HG02885 (cell line): ENCODE data around the gene SMARCA2.
A peak's percentile ranks its signal among the peaks of the same experiment; 100 is the strongest.

Source experiments
- ATAC-seq: cut with Tn5 transposase; IDR thresholded peaks from one replicate; pipeline ENCODE4 v1.9.1; 2021; ENCODE audit warnings: mild to moderate bottlenecking; ENCODE audit not compliant: unreplicated experiment, poor library complexity

The SMARCA2 gene

DNA sequence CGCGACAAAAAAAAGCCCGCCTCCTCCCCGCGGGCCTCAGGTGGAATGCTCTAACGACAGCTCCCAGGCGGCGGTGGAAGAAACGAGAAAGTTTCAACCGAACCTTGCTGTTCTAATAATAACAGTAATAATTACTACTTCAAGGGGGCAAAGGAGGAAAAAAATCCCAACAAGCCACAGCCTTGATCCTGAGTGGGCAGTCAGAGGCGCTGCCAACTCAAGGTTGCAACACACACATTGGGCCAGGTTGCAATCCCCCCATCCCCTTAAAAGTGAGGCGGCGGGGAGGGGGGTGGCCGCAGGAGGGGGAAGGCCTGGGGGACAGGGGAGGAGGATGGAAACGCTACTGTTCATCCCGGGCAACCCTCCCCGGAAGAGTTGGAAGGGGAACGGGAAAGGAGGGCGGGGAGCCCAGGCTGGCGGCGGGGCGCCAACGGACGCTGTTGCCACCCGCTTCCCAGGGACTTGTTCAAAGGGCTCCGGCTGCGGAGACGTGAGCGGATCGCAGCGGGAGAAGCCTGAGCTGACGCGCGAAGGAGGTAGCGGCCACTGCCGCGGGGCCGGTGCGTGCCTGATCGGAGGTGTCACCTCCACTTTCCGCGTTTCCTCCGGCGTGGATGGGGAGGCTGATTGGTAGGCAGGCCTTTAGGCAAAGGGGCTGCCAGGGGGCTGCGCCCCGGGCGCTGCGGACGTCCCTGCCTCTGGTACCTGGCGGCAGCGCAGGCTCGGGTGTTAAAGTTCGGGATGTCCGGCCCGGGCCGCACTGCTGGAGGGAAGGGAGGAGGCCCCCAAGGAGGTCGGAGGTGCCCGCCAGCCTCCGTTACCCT, 647 bp downstream of the SMARCA2 start:
- no peak for ATAC-seq

DNA sequence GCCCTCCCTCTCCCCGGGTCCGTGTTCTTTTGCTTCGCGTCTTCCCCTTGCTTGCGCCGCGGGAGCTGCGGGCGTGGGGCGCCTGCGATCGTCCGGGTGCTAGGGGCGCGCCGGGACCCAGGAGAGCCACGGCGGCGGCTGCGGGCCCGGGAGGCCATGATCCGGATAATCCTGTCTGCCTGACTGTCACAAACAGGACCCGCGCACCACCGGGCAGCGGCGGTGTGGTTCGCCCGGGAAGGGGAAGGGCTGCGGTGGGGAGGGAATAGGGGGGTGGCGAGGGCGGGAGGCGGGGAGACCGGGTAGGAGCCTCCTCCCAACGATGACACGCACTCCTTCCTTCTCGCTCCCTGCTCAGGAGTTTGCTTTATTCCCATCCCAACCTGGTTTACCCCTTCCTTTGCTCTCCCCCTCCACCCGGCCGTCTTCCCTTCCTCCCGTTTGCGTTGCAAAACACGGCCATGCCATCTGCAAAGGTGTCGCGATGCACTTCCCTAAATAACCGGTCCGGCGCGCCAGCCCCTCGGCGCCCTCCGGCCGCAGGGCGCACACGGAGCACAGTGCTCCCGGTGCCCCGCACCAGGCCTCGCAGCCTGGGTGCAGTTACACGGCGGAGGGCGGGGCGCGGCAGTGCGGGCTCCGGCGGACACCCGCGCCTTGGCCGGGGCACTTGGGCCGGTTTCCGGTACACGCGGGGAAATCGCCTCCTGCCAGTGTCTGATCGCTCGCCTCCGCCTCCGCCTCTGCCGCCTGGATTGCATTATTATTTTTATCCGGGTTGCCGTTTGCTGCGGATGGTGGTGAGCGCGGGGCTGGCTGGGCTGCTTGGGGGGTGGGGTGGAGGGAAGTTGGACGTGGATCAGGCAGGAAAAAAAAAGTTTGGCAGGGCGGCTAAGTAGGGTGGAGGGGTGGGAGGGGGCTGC, 1.5 kb downstream of the SMARCA2 start:
- ATAC-seq, result no peak

DNA sequence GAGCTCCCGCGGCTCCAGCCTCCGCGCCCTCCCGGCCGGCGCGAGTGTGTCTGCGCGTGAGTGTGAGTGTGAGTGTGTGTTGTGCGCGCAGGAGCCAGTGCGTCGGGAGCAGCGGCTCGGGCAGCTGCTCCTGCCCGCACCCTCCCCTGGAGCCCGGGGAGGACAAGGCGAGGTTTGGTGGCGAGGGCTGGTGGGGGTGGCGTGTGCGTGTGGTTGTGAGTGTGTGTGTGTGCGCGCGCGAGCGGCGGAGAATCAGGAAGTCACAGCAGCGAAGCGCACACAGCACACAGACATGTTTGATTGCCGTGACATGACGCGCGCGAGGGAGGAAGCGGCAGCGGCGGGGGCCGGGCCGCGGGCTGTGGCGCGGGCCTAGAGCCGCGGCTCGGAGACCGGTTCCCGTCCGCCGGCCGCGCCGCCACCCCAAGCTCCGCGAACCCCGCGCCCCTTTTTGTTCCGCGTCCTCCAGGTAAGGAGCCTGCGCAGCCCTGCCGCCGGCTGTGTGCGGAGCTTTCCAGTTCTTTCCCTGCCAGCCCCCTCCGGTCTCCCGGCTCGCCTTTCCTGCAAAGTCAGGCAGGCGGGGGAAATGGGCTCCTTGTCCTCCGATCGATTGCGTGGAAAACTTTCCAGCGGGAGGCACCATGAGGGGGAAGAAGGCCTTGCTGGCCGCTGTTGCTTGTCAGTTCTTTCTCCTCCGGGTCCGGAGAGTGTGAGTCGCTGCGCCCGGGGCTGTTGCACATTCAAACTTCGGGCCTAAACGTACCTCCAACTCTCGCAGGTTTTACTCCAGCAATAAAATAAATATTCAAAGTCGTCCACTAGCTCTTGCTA, 2.4 kb downstream of the SMARCA2 start:
- ATAC-seq, result peak; percentile 32

DNA sequence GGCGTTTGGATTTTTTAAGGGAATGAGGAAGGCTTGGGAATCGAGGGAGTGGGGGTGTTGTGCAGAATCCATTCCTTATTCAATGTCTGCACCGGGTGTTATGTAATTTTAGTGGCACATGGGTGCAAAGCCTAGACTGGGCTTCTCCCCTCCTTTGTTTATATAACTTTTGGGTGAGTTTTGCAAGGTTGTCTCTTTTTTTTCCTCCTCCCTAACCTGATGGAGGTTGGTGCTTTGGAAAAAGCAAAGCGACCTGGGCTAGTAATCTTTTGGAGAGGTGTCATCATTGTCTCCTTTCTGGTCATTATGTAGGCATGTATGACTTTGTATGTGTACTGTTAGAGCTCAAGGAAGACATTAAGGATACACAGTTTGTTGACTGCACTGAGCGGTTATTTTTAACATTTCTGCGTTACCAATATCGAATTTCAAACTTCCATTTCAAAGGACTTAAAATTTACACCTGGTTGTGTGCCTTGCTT, 3.1 kb downstream of the SMARCA2 start:
- no peak for ATAC-seq

DNA sequence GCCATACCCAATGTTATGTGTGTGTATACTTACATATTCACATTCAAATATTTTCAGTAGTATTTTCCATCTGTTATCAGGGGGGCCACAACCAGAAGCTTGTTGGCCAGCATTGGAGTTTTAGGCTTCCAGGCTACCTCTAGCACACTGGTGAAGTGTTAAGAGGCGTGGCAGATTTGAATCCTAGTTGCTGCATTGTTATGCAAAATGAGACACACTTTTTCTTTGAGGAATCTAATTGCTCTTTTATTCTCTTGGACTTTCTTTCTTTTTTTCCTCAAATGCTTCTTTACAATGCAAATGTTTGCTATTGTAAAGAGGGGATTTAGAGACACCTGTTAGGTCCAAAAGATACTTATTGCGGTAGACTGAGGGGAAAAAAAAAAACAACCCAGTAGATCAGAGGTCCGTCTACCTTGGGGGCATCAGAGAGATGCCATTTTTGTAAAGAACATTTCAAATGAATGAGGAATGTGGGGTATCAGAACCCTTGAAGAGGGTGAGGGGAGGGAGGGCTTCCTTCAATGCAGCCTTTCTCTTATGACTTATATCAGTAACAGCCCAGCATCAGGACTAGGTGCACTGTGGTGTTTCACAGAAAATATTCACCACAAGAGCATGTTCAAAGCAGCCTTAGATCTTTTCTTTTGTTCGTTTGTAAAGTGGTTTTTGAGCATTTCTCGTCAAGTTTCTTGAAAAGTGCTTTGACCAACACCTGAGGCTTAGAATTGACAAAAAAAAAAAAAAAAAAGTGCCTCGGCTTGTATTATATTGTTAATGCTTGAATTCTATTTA, 3.8 kb downstream of the SMARCA2 start:
- no peak for ATAC-seq

DNA sequence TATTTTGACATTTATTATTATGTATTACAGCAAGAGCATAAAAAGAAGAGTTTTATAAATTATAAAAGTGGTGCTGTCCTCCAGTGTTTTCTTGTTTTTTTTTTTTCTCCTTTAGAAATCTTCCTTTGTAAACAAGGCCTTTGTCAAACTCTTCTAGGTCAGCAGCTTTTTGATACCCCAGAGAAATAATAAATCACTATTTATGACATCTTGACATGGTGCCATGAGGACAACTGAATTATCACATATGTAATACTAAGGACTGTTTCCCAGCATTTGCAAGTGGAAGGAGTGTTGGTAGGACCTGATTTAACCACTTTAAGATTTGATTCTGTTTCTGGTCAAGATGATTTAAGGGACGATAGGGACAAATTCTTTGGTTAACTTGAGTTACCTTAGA, 4.6 kb downstream of the SMARCA2 start:
- no peak for ATAC-seq

DNA sequence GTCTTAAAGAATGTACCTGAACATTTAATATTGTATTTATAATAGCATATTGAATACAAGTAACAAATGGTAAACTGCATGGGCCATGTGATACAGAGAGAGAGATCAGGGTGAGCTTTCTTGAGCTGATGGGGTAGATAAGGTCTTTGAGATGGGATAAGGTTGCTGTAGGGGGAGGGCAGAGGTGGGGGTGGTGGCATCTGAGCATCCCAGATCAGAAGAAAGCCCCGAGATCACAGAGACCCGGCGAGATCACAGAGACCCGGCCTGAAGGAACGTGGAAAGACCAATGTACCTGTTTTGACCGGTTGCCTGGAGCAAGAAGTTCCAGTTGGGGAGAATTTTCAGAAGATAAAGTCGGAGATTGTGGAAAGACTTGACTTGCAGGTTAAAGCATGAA, 6.6 kb downstream of the SMARCA2 start:
- ATAC-seq, result no peak

DNA sequence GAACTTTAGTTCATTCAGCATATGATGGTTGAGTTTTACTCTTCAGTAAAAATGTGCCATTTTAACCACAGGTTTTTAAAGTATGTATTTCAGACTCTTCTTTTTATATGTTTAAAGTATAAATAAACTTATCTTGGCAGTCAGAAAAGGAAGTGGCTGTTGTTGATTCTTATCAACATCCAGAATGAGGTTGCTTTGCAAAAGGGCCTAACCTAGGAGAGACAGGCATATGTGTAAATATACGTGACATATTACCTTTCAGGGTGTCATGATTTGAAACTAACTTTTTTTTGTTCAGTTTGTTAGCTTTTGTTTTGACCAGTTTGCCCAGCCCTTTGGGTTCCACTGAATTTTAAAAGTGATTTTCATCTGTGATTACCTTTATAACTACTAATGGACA, 7.4 kb downstream of the SMARCA2 start:
- no peak for ATAC-seq

DNA sequence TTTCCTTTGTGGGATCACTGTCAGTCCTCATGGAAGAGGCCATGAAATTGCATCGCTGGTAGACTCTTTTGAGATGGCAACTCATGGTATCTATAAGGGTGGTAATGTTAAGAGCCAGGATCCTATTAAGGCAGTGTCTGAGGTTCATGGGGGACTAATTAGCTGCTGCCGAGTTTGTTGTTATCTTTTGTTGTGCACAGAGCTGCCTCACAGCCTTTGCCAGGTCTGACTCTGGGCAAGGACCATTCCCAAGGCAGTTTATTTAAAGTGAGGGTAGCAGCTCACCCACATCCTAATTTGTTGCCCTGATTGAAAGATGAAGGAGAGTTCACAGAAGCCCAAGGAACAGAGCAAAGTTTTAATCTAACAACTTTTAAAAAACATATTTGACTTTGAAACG, 7.9 kb downstream of the SMARCA2 start:
- ATAC-seq, result no peak

DNA sequence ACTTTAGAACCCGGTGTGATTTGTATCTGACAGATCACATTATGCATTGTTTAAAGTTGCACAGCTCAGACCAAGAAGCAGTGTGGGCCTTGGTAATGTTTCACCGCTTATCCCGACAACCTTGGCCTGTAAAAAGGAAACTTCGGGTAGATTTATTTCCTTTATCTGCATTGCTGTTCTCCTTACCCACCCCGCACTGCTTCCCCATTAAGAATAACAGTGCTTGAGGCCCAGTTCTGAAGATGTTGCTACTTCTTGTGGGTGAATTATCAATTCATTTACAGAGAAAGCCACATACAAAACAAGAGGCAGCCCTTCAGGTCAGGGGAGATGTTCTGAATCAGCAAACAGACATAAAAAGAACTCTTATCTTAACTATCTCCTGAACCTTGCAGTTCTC, 8.4 kb downstream of the SMARCA2 start:
- peak; percentile 27 for ATAC-seq

DNA sequence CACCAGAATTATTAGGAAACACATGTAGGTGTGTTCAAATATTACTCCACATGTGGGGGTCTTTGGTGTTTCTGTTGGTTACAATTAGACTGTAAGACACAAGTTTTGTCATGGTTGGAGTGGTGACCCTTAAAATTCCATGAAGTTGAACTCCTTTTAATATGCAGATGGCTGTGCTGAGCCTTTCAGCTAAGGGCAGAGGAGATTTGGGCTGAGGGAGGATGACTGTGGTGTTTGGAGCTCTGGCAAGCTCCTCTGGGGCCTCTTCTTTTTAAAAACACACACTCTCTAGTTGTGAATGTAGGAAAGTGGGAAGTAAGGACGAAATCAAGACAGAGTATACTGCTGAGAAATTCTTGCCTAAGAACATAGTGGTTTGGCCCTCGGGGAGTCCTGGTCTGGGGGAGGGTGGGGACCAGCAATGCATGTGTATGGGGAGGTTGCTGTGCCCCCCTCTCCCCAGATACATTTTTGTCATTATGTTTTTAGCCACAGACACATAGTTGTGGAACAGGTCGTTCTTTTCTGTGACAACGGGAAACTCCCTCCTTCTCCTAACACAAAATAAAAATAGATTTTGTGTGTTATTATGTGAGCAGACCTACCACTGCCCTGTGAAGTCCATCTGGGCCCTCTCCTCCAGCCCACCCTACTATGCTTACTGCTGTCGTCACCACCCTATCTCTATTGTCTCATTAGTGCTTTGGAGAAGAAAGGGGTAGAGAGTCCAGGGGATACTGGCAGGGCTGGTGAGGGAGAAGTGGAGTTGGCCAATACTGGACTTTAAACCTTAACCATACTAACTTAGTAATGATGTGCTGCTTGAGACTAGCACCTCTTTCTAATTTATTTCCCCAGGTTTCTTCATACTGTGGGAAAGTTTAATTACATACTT, 10.0 kb downstream of the SMARCA2 start:
- no peak for ATAC-seq

DNA sequence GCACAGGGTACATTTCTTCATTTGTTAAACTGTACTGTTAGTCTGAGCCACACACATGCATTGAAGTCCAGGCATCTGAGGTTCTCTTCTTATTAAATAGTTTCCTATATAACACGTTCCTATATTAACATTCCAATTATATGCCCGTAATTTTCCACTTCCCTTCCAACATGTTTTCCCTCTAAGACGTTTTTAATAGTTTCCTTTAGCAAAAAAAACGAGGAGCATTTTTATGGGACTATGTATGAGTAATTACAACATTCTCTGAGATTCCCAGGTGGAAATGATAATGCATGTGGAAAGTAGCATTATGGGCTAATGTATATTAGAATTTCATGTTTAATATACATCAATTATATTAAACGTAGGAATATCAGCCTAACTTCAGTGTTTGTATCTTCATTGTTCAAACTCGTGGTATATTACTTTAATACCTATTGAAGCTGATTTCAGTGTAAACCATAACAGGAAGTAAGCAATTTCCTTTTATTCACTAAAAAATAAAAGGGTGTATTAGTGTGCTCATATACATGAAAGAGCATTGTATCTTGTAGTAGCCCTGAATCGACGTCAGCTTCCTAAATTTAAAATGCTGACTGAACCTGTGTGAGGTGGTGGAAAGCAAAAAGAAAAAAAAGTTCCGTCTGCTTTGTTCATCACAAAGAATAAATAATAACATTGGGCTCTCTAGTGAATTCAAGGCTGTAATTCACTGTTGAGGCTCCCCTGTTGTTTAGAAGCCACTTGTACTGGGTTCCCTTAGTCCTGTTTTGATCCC, 11.3 kb downstream of the SMARCA2 start:
- ATAC-seq, result no peak

DNA sequence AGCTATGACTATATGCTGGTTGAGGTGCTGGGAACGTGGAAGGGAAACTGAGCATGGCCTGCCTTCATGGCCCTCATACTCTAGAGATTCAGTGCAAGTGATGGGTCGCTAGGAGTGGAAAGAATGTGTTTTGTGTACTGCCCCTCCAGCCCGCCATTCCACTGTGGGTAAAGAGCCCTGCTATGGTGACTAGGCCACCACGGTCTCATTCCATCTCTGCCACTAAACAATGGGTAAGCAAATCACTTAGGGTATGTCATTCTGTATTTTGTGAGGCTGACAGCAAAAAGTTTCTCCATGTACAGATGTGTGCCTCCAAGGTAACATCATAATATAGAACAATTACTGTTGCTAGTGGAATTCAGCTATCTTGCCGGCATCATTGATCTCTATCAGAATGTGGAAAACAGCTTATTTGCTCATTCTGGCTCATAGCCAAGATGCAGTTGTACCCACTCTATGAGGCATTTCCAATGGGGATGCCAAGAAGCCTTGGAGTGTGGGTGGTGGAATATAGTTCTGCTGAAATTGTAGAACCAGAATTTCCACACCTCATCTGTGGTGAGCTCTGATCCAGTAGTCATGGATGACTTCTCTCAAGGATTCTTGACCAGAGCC, 12.5 kb downstream of the SMARCA2 start:
- ATAC-seq, result no peak

DNA sequence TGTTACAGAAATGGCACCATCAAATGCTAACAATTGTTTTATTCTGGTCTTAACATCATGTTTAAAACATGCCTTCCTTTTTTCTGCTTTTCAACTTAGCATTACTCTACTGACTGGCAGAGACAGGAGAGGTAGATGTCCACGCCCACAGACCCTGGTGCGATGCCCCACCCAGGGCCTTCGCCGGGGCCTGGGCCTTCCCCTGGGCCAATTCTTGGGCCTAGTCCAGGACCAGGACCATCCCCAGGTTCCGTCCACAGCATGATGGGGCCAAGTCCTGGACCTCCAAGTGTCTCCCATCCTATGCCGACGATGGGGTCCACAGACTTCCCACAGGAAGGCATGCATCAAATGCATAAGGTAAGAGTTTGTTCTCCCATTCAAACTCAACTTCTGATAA, 13.7 kb downstream of the SMARCA2 start:
- ATAC-seq, result no peak

DNA sequence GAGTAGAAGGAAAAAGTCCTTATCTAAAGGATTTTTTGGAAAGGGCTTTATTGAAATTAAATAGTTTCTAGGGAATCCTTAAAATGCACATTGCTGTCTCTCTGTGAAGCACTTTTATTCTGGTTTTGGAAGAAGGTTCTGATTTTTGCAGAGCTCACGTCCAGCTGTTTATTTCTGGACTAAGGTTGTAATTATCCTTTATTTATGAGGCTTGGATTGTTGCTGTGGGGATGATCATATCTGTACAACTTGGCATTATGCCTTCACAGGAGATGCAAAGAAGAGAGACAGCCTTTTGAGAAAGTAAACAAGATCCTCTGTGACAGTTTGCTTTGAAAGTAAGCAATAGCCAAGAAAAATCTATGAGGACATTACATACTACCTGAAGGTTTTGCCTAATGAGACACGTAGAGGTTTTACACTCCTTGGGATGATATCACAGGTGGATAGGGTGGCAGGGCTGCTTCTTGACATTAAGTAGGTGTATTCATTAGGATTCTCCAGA, 14.6 kb downstream of the SMARCA2 start:
- ATAC-seq, result no peak

DNA sequence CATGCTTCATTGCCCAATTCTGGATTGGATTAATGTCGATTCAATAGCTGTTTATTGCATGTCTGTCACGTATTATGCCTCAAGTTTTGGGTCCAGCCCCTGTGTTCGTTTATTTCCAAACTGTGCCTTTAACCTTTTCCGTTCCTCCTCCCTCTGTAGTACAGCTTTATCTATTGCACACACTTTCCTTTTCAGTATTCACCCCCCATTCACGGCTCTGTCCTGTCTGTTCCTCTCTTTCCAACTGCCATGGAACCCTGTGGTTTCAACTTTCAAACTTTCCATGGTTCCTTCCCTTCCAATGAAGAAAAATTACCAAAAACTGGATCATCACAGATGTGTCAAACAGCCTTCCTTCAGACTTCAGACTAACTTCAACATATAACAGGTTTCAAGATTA, 17.1 kb downstream of the SMARCA2 start:
- no peak for ATAC-seq

DNA sequence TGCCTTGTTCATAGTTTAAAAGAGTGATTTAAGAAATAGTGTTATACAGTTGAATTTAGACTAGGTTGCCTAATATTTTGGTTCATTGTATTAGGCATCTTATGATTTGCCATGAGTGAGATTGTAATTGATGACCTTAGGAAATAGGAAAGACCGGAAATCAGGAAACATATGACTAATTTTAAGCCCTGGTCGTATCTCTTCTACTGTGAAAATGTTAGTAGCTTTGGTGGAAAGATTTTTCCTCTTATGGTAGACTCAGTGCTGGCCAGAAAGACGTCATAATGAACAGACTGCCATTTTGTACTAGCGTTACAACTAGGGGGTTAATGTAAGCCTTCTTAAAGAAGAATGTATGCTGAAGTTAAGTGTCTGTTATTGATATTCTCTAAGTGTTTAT, 21.7 kb downstream of the SMARCA2 start:
- ATAC-seq, result no peak
